Mesenchymal stem cell (in vitro differentiated cells and primary cell): ENCODE measurements around the gene PSMA1.
"Not testable (repeated sequence)": the region's sequence is repeated elsewhere in the genome, so short reads cannot be mapped to it uniquely, and the experiment has no call there.

Experiments
- DNase-seq: peaks from one replicate; pipeline ENCODE4 v3.0.0-alpha.2; 2013
- H2AFZ ChIP-seq: one replicate; pipeline ENCODE4 v1.6.1; 2013; ENCODE audit warnings: low read depth, mild to moderate bottlenecking, control low read depth, inconsistent platforms, low read length, moderate library complexity
- H2AK5ac ChIP-seq: 2 replicates; pipeline ENCODE4 v1.6.1; 2013; ENCODE audit warnings: low read length, moderate library complexity, mild to moderate bottlenecking, inconsistent platforms; ENCODE audit not compliant: severe bottlenecking
- H2BK120ac ChIP-seq: one replicate; pipeline ENCODE4 v1.6.1; 2013; ENCODE audit warnings: low read depth, mild to moderate bottlenecking, inconsistent platforms, low read length, moderate library complexity
- H2BK12ac ChIP-seq, 2 experiments: one replicate each; pipeline ENCODE4 v1.6.1; 2013; ENCODE audit warnings: inconsistent platforms in 2 of 2, low read length in 2 of 2, mild to moderate bottlenecking in 2 of 2, moderate library complexity in 2 of 2, control low read depth in 1 of 2
- H2BK15ac ChIP-seq: one replicate; pipeline ENCODE4 v1.6.1; 2013; ENCODE audit warnings: mild to moderate bottlenecking, low read depth, inconsistent platforms; ENCODE audit not compliant: poor library complexity, severe bottlenecking
- H2BK5ac ChIP-seq: 2 replicates; pipeline ENCODE4 v1.6.1; 2013; ENCODE audit warnings: low read depth, mild to moderate bottlenecking, low read length, control low read depth, inconsistent platforms; ENCODE audit not compliant: poor library complexity, severe bottlenecking
- H3K14ac ChIP-seq, 2 experiments: one replicate each; pipeline ENCODE4 v1.6.1; 2013; ENCODE audit warnings: inconsistent platforms in 2 of 2, low read length in 2 of 2, control low read depth in 1 of 2, mild to moderate bottlenecking in 1 of 2, moderate library complexity in 1 of 2
- H3K18ac ChIP-seq, 2 experiments: one replicate each; pipeline ENCODE4 v1.6.1; 2013; ENCODE audit warnings: inconsistent platforms in 2 of 2, low read length in 2 of 2, control low read depth in 1 of 2, low read depth in 1 of 2, mild to moderate bottlenecking in 1 of 2
- H3K23ac ChIP-seq, 2 experiments: one replicate each; pipeline ENCODE4 v1.6.1; 2013; ENCODE audit warnings: inconsistent platforms in 2 of 2, low read length in 2 of 2, mild to moderate bottlenecking in 2 of 2, moderate library complexity in 2 of 2, control low read depth in 1 of 2
- H3K27ac ChIP-seq: 2 replicates; pipeline ENCODE4 v1.5.1; 2013; ENCODE audit warnings: mild to moderate bottlenecking, moderate library complexity, low read length, control low read depth, inconsistent platforms; ENCODE audit not compliant: poor library complexity, severe bottlenecking
- H3K27me3 ChIP-seq, 2 experiments: 2 replicates each; pipeline versions ENCODE4 v1.6.1 to v1.7.0; 2013; ENCODE audit warnings: low read length in 2 of 2, mild to moderate bottlenecking in 2 of 2, moderate library complexity in 2 of 2, control low read depth in 1 of 2, inconsistent platforms in 1 of 2; ENCODE audit not compliant: control insufficient read depth in 1 of 2, insufficient read depth in 1 of 2
- H3K36me3 ChIP-seq, 2 experiments: 2 replicates each; pipeline versions ENCODE4 v1.6.1 to v1.7.0; 2013; ENCODE audit warnings: low read length in 2 of 2, control low read depth in 1 of 2, inconsistent platforms in 1 of 2, low read depth in 1 of 2, mild to moderate bottlenecking in 1 of 2; ENCODE audit not compliant: insufficient read depth in 2 of 2, control insufficient read depth in 1 of 2
- H3K4ac ChIP-seq, 2 experiments: one replicate each; pipeline ENCODE4 v1.6.1; 2013; ENCODE audit warnings: inconsistent platforms in 2 of 2, low read length in 2 of 2, mild to moderate bottlenecking in 2 of 2, moderate library complexity in 2 of 2, control low read depth in 1 of 2, low read depth in 1 of 2
- H3K4me1 ChIP-seq: 2 replicates; pipeline ENCODE4 v1.6.1; 2013; ENCODE audit warnings: low read depth, low read length, control low read depth; ENCODE audit not compliant: control insufficient read depth, insufficient read depth
- H3K4me2 ChIP-seq: 2 replicates; pipeline ENCODE4 v1.6.1; 2013; ENCODE audit warnings: low read length, mild to moderate bottlenecking, inconsistent platforms; ENCODE audit not compliant: poor library complexity, severe bottlenecking
- H3K4me3 ChIP-seq, 2 experiments: 2 replicates each; pipeline versions ENCODE4 v1.5.1 to v1.7.0; 2013; ENCODE audit warnings: low read length in 2 of 2, mild to moderate bottlenecking in 2 of 2, control low read depth in 1 of 2, low read depth in 1 of 2; ENCODE audit not compliant: insufficient read depth in 1 of 2
- H3K79me1 ChIP-seq: replicated peaks from 2 replicates; pipeline ENCODE4 v1.6.1; 2013; ENCODE audit warnings: mild to moderate bottlenecking, control low read depth, low read length, inconsistent platforms; ENCODE audit not compliant: poor library complexity, severe bottlenecking
- H3K9ac ChIP-seq: 2 replicates; pipeline ENCODE4 v1.7.0; 2013; ENCODE audit warnings: mild to moderate bottlenecking, low read length, moderate library complexity
- H3K9me3 ChIP-seq: 2 replicates; pipeline ENCODE4 v1.7.0; 2013; ENCODE audit warnings: mild to moderate bottlenecking, low read length; ENCODE audit not compliant: control insufficient read depth
- H4K8ac ChIP-seq: one replicate; pipeline ENCODE4 v1.6.1; 2013; ENCODE audit warnings: inconsistent platforms, mild to moderate bottlenecking, low read length, moderate library complexity
- H4K91ac ChIP-seq: one replicate; pipeline ENCODE4 v1.6.1; 2013; ENCODE audit warnings: mild to moderate bottlenecking, low read length, inconsistent platforms
- WGBS: methylation state at CpG from one replicate; pipeline ENCODE4 v1.1.7; 2013; ENCODE audit warnings: mixed read lengths; 5-methylcytosine and 5-hydroxymethylcytosine counted together

Gene PSMA1

GRCh38 chr11:14535166-14535565 lies 15.0 kb upstream of the PSMA1 start:
- 95% methylated on average over 4 of the region's 4 CpGs for WGBS
- H3K9me3 ChIP-seq, H3K36me3 ChIP-seq, H3K4me1 ChIP-seq, H3K23ac ChIP-seq, H3K4me2 ChIP-seq, H3K14ac ChIP-seq, H3K27ac ChIP-seq, H2BK12ac ChIP-seq, H2AFZ ChIP-seq, H3K27me3 ChIP-seq, H2BK5ac ChIP-seq, H2BK120ac ChIP-seq, H4K91ac ChIP-seq, H3K79me1 ChIP-seq, H3K4me3 ChIP-seq, H3K18ac ChIP-seq, H3K4ac ChIP-seq, H2BK15ac ChIP-seq, DNase-seq, H3K9ac ChIP-seq, H4K8ac ChIP-seq, H2AK5ac ChIP-seq: not testable (repeated sequence)

GRCh38 chr11:14529951-14530350 lies 9.8 kb upstream of the PSMA1 start:
- Histone ChIP-seq H2AK5ac (no peak overlapping the region), H2AFZ (no peak overlapping the region), H2BK5ac (no peak overlapping the region), H2BK15ac (no peak overlapping the region), H2BK12ac (no peak overlapping the region), H3K4me2 (no peak overlapping the region), H3K27ac (peak overlapping the region; percentile 28), H3K9ac (no peak overlapping the region), H3K79me1 (no peaks in the 10 kb centered on the region), H4K91ac (no peak overlapping the region), H3K18ac (no peak overlapping the region), H3K4me3 (no peak overlapping the region), H2BK120ac (no peak overlapping the region), H3K36me3 (no peaks in the 10 kb centered on the region), H4K8ac (no peak overlapping the region), H3K9me3 (no peaks in the 10 kb centered on the region), H3K4me1 (no peaks in the 10 kb centered on the region), H3K27me3 (no peaks in the 10 kb centered on the region), H3K4ac (no peak overlapping the region), H3K23ac (no peak overlapping the region), H3K14ac (no peak overlapping the region)
- no CpG with 5 or more reads among the region's 2 CpGs for WGBS
- no peak for DNase-seq

- H3K27me3 ChIP-seq, result no peaks in the 10 kb centered on the region
- no peak overlapping the region for H3K4me2 ChIP-seq
These were observed 9.1 kb upstream of the PSMA1 start for GRCh38 chr11:14529321-14529720.

GRCh38 chr11:14522801-14523200 lies 2.6 kb upstream of the PSMA1 start:
- no peak overlapping the region for H3K4me3 ChIP-seq
- H3K4me2 ChIP-seq, result no peak overlapping the region
- no peak overlapping the region for H2BK120ac ChIP-seq
- no CpG with 5 or more reads among the region's 1 CpG for WGBS
- H3K23ac ChIP-seq, result no peak overlapping the region
- peaks cover 5% of the 10 kb centered on the region for H3K4me1 ChIP-seq
- H2BK15ac ChIP-seq, result no peak overlapping the region
- H2BK12ac ChIP-seq, result no peak overlapping the region
- H3K9ac ChIP-seq, result no peak overlapping the region
- peaks cover 3 to 8% of the 10 kb centered on the region in 2 experiments for H3K36me3 ChIP-seq
- H3K27ac ChIP-seq, result no peak overlapping the region
- H2BK5ac ChIP-seq, result no peak overlapping the region
- H3K79me1 ChIP-seq, result no peaks in the 10 kb centered on the region
- no peak overlapping the region for H2AFZ ChIP-seq
- H3K18ac ChIP-seq, result no peak overlapping the region
- H3K9me3 ChIP-seq, result no peaks in the 10 kb centered on the region
- no peak overlapping the region for H2AK5ac ChIP-seq
- H4K91ac ChIP-seq, result no peak overlapping the region
- H4K8ac ChIP-seq, result no peak overlapping the region
- H3K4ac ChIP-seq, result no peak overlapping the region
- DNase-seq, result no peak
- H3K27me3 ChIP-seq, result no peaks in the 10 kb centered on the region
- no peak overlapping the region for H3K14ac ChIP-seq

More at GRCh38 chr11:14529321-14529720, 9.1 kb upstream of the PSMA1 start:
- Histone ChIP-seq H2BK15ac (no peak overlapping the region), H2BK5ac (no peak overlapping the region), H3K14ac (no peak overlapping the region), H4K8ac (no peak overlapping the region), H2AFZ (no peak overlapping the region), H3K9ac (no peak overlapping the region), H3K18ac (no peak overlapping the region), H3K4me3 (no peak overlapping the region), H3K4ac (no peak overlapping the region), H3K4me1 (no peaks in the 10 kb centered on the region), H3K36me3 (no peaks in the 10 kb centered on the region), H2BK120ac (no peak overlapping the region), H2BK12ac (no peak overlapping the region), H3K27ac (no peak overlapping the region), H3K23ac (no peak overlapping the region), H3K9me3 (no peaks in the 10 kb centered on the region), H2AK5ac (no peak overlapping the region), H3K79me1 (no peaks in the 10 kb centered on the region), H4K91ac (no peak overlapping the region)
- WGBS, result 71% methylated on average over 1 of the region's 3 CpGs
- DNase-seq, result no peak
